Effector CD4-positive, alpha-beta T cell (primary cell): ENCODE measurements around the gene PCMT1.
A peak's percentile ranks its signal among the peaks of the same experiment; 100 is the strongest.
"Not testable (repeated sequence)": the region's sequence is repeated elsewhere in the genome, so short reads cannot be mapped to it uniquely, and the experiment has no call there.

ENCODE experiments used
- DNase-seq: peaks from one replicate; pipeline ENCODE4 v3.0.0-alpha.2; 2020

The PCMT1 gene

GRCh38 chr6:149823013-149823412, 73.5 kb downstream of the PCMT1 start:
- DNase-seq, result no peak

GRCh38 chr6:149825292-149825691, 75.8 kb downstream of the PCMT1 start:
- no peak for DNase-seq

GRCh38 chr6:149830731-149831307, 81.3 kb downstream of the PCMT1 start:
- DNase-seq, result no peak

- DNase-seq, result no peak
Measured at GRCh38 chr6:149831308-149831820, 81.8 kb downstream of the PCMT1 start.

GRCh38 chr6:149833651-149834050, 84.1 kb downstream of the PCMT1 start:
- DNase-seq, result no peak

- peak; percentile 67 for DNase-seq
Measured at GRCh38 chr6:149834513-149835481, 85.3 kb downstream of the PCMT1 start.

- peak; percentile 8 for DNase-seq
Measured at GRCh38 chr6:149840345-149841075, 91.0 kb downstream of the PCMT1 start.

- DNase-seq, result no peak
Measured at GRCh38 chr6:149842331-149842730, 92.8 kb downstream of the PCMT1 start.

- no peak for DNase-seq
Measured at GRCh38 chr6:149843051-149843633, 93.6 kb downstream of the PCMT1 start.

- not testable (repeated sequence) for DNase-seq
Measured at GRCh38 chr6:149844036-149844435, 94.5 kb downstream of the PCMT1 start.

- no peak for DNase-seq
Measured at GRCh38 chr6:149844480-149844879, 94.9 kb downstream of the PCMT1 start.

- no peak for DNase-seq
Measured at GRCh38 chr6:149845549-149845948, 96.0 kb downstream of the PCMT1 start.

GRCh38 chr6:149846321-149846720, 96.8 kb downstream of the PCMT1 start:
- no peak for DNase-seq

GRCh38 chr6:149847939-149848267, 98.4 kb downstream of the PCMT1 start:
- no peak for DNase-seq

- DNase-seq, result not testable (repeated sequence)
Measured at GRCh38 chr6:149848343-149848742, 98.8 kb downstream of the PCMT1 start.

- no peak for DNase-seq
Measured at GRCh38 chr6:149851461-149852110, 102.0 kb downstream of the PCMT1 start.

GRCh38 chr6:149852180-149852579, 102.6 kb downstream of the PCMT1 start:
- no peak for DNase-seq

- no peak for DNase-seq
Measured at GRCh38 chr6:149852881-149853280, 103.3 kb downstream of the PCMT1 start.

GRCh38 chr6:149854017-149854416, 104.5 kb downstream of the PCMT1 start:
- DNase-seq, result not testable (repeated sequence)

- no peak for DNase-seq
Measured at GRCh38 chr6:149854532-149854931, 105.0 kb downstream of the PCMT1 start.

- DNase-seq, result no peak
Measured at GRCh38 chr6:149855040-149855654, 105.6 kb downstream of the PCMT1 start.

GRCh38 chr6:149855741-149856140, 106.2 kb downstream of the PCMT1 start:
- no peak for DNase-seq
